Measurements from ENCODE around the gene DIDO1.

Gene DIDO1

GRCh38 chr20:62839816-62840215 lies 86.5 kb downstream of the DIDO1 start:
- in situ Hi-C loops (cut with MboI; ENCODE audit: low pct_unique_long_range_greater_than_20kb, low sequenced_read_pairs, unreplicated experiment) = no loop called here
- no peak for TF ChIP-seq CTCF (IDR thresholded peaks at IDR 0.05; ENCODE audit: extremely low read depth, insufficient read depth, missing control alignments)
- no peak for DNase-seq (ENCODE audit: low spot score)

- no peak for TF ChIP-seq CTCF (IDR thresholded peaks at IDR 0.05; ENCODE audit: extremely low read depth, insufficient read depth, missing control alignments)
- in situ Hi-C loops (cut with MboI; ENCODE audit: low pct_unique_long_range_greater_than_20kb, low sequenced_read_pairs, unreplicated experiment) = no loop called here
- no peak for DNase-seq (ENCODE audit: low spot score)
These were observed 87.0 kb downstream of the DIDO1 start for GRCh38 chr20:62839261-62839660.

GRCh38 chr20:62838128-62838891 lies 88.0 kb downstream of the DIDO1 start:
- no peak for TF ChIP-seq CTCF (IDR thresholded peaks at IDR 0.05; ENCODE audit: extremely low read depth, insufficient read depth, missing control alignments)
- DNase-seq (ENCODE audit: low spot score) = no peak
- in situ Hi-C loops (cut with MboI; ENCODE audit: low pct_unique_long_range_greater_than_20kb, low sequenced_read_pairs, unreplicated experiment) = no loop called here

- no peak for DNase-seq (ENCODE audit: low spot score)
- TF ChIP-seq CTCF (IDR thresholded peaks at IDR 0.05; ENCODE audit: extremely low read depth, insufficient read depth, missing control alignments) = no peak
- in situ Hi-C loops (cut with MboI; ENCODE audit: low pct_unique_long_range_greater_than_20kb, low sequenced_read_pairs, unreplicated experiment) = no loop called here
These were observed 88.5 kb downstream of the DIDO1 start for GRCh38 chr20:62837790-62838127.

- no peak for TF ChIP-seq CTCF (IDR thresholded peaks at IDR 0.05; ENCODE audit: extremely low read depth, insufficient read depth, missing control alignments)
- in situ Hi-C loops (cut with MboI; ENCODE audit: low pct_unique_long_range_greater_than_20kb, low sequenced_read_pairs, unreplicated experiment) = no loop called here
These were observed 89.3 kb downstream of the DIDO1 start for GRCh38 chr20:62836967-62837490.

GRCh38 chr20:62835931-62836861 lies 90.1 kb downstream of the DIDO1 start:
- no peak for DNase-seq (ENCODE audit: low spot score)
- in situ Hi-C loops (cut with MboI; ENCODE audit: low pct_unique_long_range_greater_than_20kb, low sequenced_read_pairs, unreplicated experiment) = no loop called here
- no peak for TF ChIP-seq CTCF (IDR thresholded peaks at IDR 0.05; ENCODE audit: extremely low read depth, insufficient read depth, missing control alignments)

More at GRCh38 chr20:62836967-62837490, 89.3 kb downstream of the DIDO1 start:
- DNase-seq (ENCODE audit: low spot score) = no peak

All from GM13977 (cell line).